HepG2 (cell line): ENCODE data around the gene EXOC6B. TPM values are rescaled to one million over a fixed set of nuclear protein-coding genes. Genes with fewer than 3 reads are reported as not detected.

Experiments
- ARNT ChIP-seq: fragments of 450-650 bp; IDR thresholded peaks from 2 replicates; pipeline ENCODE4 v1.6.1; 2017
- CBFB ChIP-seq: sonication (generic); formaldehyde crosslinking; IDR thresholded peaks from 2 replicates; pipeline ENCODE4 v1.4.0; 2020; ENCODE audit warnings: missing genetic modification reagents
- CEBPG ChIP-seq: IDR thresholded peaks from 2 replicates; pipeline ENCODE4 v1.6.1; 2016
- HDAC1 ChIP-seq: sonication (generic); formaldehyde crosslinking; IDR thresholded peaks from 2 replicates; pipeline ENCODE4 v1.5.1; 2020; ENCODE audit warnings: mild to moderate bottlenecking, missing genetic modification reagents
- HMGA1 ChIP-seq: sonication (generic); formaldehyde crosslinking; conservative IDR thresholded peaks from 2 replicates; pipeline ENCODE4 v1.4.0; 2020; ENCODE audit warnings: missing genetic modification reagents
- KLF16 ChIP-seq, 2 experiments: sonication (generic) in 1 of 2; formaldehyde crosslinking in 1 of 2; IDR thresholded peaks; 2 replicates each; pipeline versions ENCODE4 v1.6.1 to v1.8.0; 2016 to 2023; ENCODE audit warnings: missing genetic modification reagents in 2 of 2, missing compliant biosample characterization in 1 of 2
- MBD4 ChIP-seq: IDR thresholded peaks from 2 replicates; pipeline ENCODE4 v1.6.1; 2012; ENCODE audit warnings: low read length, inconsistent platforms, borderline replicate concordance
- MIXL1 ChIP-seq: IDR thresholded peaks from 2 replicates; pipeline ENCODE4 v1.6.1; 2016
- NAIF1 ChIP-seq: sonication (generic); formaldehyde crosslinking; IDR thresholded peaks from 2 replicates; pipeline ENCODE4 v1.5.0; 2020; ENCODE audit warnings: mild to moderate bottlenecking, missing genetic modification reagents, borderline replicate concordance
- SIX4 ChIP-seq: sonication (generic); formaldehyde crosslinking; IDR thresholded peaks from 2 replicates; pipeline ENCODE4 v1.4.0; 2020; ENCODE audit warnings: missing genetic modification reagents
- SP5 ChIP-seq: IDR thresholded peaks from 2 replicates; pipeline ENCODE4 v1.6.1; 2016; ENCODE audit warnings: low read depth, borderline replicate concordance
- TBX3 ChIP-seq: fragments of 450-650 bp; IDR thresholded peaks from 2 replicates; pipeline ENCODE4 v1.6.1; 2017; ENCODE audit warnings: antibody characterized with exemption, mild to moderate bottlenecking, inconsistent platforms, borderline replicate concordance
- TCF7 ChIP-seq: sonication (generic); IDR thresholded peaks from 2 replicates; pipeline ENCODE4 v1.6.1; 2016; ENCODE audit warnings: antibody characterized with exemption, low read depth
- YEATS4 ChIP-seq: sonication (generic); formaldehyde crosslinking; IDR thresholded peaks from 2 replicates; pipeline ENCODE4 v1.4.0; 2020; ENCODE audit warnings: missing genetic modification reagents, borderline replicate concordance
- ZFP36 ChIP-seq: fragments of 150-350 bp; IDR thresholded peaks from 2 replicates; pipeline ENCODE4 v1.6.1; 2018; ENCODE audit warnings: borderline replicate concordance, low read length, low read depth; ENCODE audit not compliant: partially characterized antibody
- ZFP36L1 ChIP-seq: sonication (generic); formaldehyde crosslinking; IDR thresholded peaks from 2 replicates; pipeline ENCODE4 v1.8.0; 2022; ENCODE audit warnings: mild to moderate bottlenecking, missing genetic modification reagents, moderate library complexity
- ZFP90 ChIP-seq: sonication (generic); formaldehyde crosslinking; IDR thresholded peaks from 2 replicates; pipeline ENCODE4 v1.8.0; 2022; ENCODE audit warnings: missing genetic modification reagents, mild to moderate bottlenecking, inconsistent platforms, borderline replicate concordance
- ZNF234 ChIP-seq: sonication (generic); formaldehyde crosslinking; conservative IDR thresholded peaks from 2 replicates; pipeline ENCODE4 v1.5.1; 2020; ENCODE audit warnings: mild to moderate bottlenecking, missing genetic modification reagents
- ZNF296 ChIP-seq: sonication (generic); formaldehyde crosslinking; conservative IDR thresholded peaks from 2 replicates; pipeline ENCODE4 v1.5.0; 2020; ENCODE audit warnings: mild to moderate bottlenecking, missing genetic modification reagents
- ZNF549 ChIP-seq: sonication (generic); formaldehyde crosslinking; IDR thresholded peaks from 2 replicates; pipeline ENCODE4 v1.5.0; 2020; ENCODE audit warnings: missing genetic modification reagents
- ZNF557 ChIP-seq: sonication (generic); formaldehyde crosslinking; IDR thresholded peaks from 2 replicates; pipeline ENCODE4 v1.4.0; 2020; ENCODE audit warnings: missing genetic modification reagents
- ZNF629 ChIP-seq: sonication (generic); formaldehyde crosslinking; conservative IDR thresholded peaks from 2 replicates; pipeline ENCODE4 v1.5.0; 2020; ENCODE audit warnings: missing genetic modification reagents
- ZNF724P ChIP-seq: sonication (generic); formaldehyde crosslinking; IDR thresholded peaks from 2 replicates; pipeline ENCODE4 v1.8.0; 2022; ENCODE audit warnings: missing genetic modification reagents, borderline replicate concordance
- ZNF775 ChIP-seq: sonication (generic); formaldehyde crosslinking; IDR thresholded peaks from 2 replicates; pipeline ENCODE4 v1.4.0; 2020; ENCODE audit warnings: missing genetic modification reagents, mild to moderate bottlenecking, moderate library complexity, borderline replicate concordance
- polyA plus RNA-seq, 8 experiments: library from polyadenylated mRNA; depleted of rRNA in 3 of 8; stranded (reverse) in 7 of 8; unstranded in 1 of 8; fragments of >200 nt; fragmentation: Illumina TruSeq in 4 of 8; extraction: Trizol in 4 of 8; gene quantifications; 2 replicates each; pipeline versions ENCODE4 v1.2.1 to v1.2.3, GENCODE V29; 2011 to 2016; ENCODE audit warnings: low read depth in 4 of 8, missing spikeins in 1 of 8, mixed read lengths in 1 of 8; ENCODE audit not compliant: insufficient read depth in 1 of 8
- total RNA-seq, 5 experiments: library from RNA; depleted of rRNA; stranded (reverse); fragments of >200 nt; fragmentation: Illumina TruSeq; extraction: Trizol; gene quantifications; 2 replicates each; pipeline ENCODE4 v1.2.3, GENCODE V29; 2016; ENCODE audit warnings: low read depth in 1 of 5
- TF ChIP-seq, protein P1 (sequence below): sonication (generic); formaldehyde crosslinking; IDR thresholded peaks from 2 replicates; pipeline ENCODE4 v1.5.1; 2020; ENCODE audit warnings: mild to moderate bottlenecking, missing genetic modification reagents
- TF ChIP-seq, protein P2 (sequence below): sonication (generic); formaldehyde crosslinking; IDR thresholded peaks from 2 replicates; pipeline ENCODE4 v1.5.0; 2020; ENCODE audit warnings: missing genetic modification reagents
- TF ChIP-seq, protein P3 (sequence below): sonication (generic); formaldehyde crosslinking; IDR thresholded peaks from 2 replicates; pipeline ENCODE4 v1.8.1; 2022; ENCODE audit warnings: mild to moderate bottlenecking, missing genetic modification reagents

EXOC6B gene
- total and polyA plus RNA-seq, 2 of the 13 experiments (the other 11 are each of a cell fraction or from before 2014, with no cell fraction given) = 9.1 to 15.9 TPM

DNA sequence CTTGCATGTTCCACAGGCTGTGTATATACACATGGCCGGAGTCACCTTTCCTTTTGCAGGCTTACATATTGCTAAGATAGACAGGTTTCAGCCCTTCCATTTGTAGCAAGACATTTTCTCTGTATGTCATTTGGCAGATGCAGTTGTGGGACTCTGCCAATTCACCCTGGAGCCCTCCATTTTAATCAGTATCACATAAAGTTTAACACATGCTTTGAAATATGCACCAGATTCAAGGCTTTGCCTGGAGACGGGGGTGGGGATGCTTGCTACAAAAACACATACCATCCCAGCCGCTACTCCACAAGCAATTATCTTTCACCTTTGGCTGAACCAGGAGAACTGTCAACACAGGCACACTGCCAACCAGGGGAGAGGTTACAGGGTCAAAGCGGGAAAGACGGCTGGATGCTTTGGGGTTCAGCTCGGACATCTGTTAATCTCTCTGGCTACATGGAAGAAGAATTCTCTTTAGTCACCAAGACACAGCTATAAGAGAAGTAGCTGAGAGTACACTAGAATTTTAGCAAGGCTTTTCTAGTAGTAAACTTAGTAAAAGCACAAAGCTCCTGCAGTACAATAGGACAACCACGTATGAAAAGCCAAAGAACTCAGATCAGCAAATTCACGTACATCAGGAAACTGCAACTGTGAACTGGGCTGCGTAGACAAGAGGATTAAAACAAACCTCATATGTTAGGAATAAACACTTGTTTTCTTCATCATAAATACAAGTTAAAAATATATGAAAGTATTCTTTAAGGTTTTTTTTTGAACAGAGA is 130.9 kb downstream of the EXOC6B start (continued):
- TF ChIP-seq ZNF629 (CRISPR knock-in tag) (no peak), KLF16 (CRISPR knock-in tag; IDR thresholded peaks at IDR 0.05) (peak in 1 of 2 experiments; percentile 65; a peak in 1 of 4 replicates), YEATS4 (CRISPR knock-in tag) (0 out of 2 replicates have a peak, but pooled peaks have one; percentile 36), ZNF234 (CRISPR knock-in tag) (no peak), SP5 (CRISPR knock-in tag) (peak; percentile 73; the same call in 1 of the 2 replicates), SIX4 (peak; percentile 61; the same call in 1 of the 2 replicates), ZFP36 (no peak), NAIF1 (CRISPR knock-in tag) (no peak), ZNF557 (CRISPR knock-in tag) (no peak), HDAC1 (CRISPR knock-in tag) (peak; percentile 88), TCF7 (peak; percentile 47), ARNT (no peak), HMGA1 (CRISPR knock-in tag) (no peak), MBD4 (no peak), ZFP36L1 (CRISPR knock-in tag) (0 out of 2 replicates have a peak, but pooled peaks have one; percentile 48), ZNF775 (CRISPR knock-in tag) (no peak), CEBPG (peak; percentile 46; the same call in 1 of the 2 replicates), TBX3 (peak; percentile 62; the same call in 1 of the 2 replicates), ZFP90 (peak; percentile 84; the same call in 1 of the 2 replicates), ZNF549 (CRISPR knock-in tag) (no peak), MIXL1 (CRISPR knock-in tag) (peak; percentile 98), ZNF296 (CRISPR knock-in tag) (no peak), ZNF724P (no peak), CBFB (CRISPR knock-in tag) (peak; percentile 53; the same call in 1 of the 2 replicates)
- TF ChIP-seq, protein P1, sequence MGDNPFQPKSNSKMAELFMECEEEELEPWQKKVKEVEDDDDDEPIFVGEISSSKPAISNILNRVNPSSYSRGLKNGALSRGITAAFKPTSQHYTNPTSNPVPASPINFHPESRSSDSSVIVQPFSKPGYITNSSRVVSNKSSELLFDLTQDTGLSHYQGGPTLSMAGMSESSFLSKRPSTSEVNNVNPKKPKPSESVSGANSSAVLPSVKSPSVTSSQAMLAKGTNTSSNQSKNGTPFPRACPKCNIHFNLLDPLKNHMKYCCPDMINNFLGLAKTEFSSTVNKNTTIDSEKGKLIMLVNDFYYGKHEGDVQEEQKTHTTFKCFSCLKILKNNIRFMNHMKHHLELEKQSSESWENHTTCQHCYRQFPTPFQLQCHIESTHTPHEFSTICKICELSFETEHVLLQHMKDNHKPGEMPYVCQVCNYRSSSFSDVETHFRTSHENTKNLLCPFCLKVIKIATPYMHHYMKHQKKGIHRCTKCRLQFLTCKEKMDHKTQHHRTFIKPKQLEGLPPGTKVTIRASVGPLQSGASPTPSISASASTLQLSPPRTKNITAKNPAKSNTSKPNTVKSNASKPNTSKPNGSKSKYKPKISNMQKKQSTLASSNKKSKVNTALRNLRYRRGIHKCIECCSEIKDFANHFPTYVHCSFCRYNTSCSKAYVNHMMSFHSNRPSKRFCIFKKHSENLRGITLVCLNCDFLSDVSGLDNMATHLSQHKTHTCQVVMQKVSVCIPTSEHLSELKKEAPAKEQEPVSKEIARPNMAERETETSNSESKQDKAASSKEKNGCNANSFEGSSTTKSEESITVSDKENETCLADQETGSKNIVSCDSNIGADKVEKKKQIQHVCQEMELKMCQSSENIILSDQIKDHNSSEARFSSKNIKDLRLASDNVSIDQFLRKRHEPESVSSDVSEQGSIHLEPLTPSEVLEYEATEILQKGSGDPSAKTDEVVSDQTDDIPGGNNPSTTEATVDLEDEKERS (CRISPR knock-in tag) = 0 out of 2 replicates have a peak, but pooled peaks have one; percentile 53
- TF ChIP-seq, protein P2, sequence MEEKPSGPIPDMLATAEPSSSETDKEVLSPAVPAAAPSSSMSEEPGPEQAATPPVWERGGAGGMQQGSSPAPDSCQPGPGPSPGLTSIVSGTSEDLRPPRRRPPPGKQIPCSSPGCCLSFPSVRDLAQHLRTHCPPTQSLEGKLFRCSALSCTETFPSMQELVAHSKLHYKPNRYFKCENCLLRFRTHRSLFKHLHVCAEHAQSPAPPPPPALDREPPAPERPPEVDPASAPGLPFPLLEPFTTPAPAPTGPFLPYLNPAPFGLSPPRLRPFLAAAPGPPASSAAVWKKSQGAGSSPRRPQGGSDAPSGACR (CRISPR knock-in tag) = 0 out of 2 replicates have a peak, but pooled peaks have one; percentile 29
- TF ChIP-seq, protein P3, sequence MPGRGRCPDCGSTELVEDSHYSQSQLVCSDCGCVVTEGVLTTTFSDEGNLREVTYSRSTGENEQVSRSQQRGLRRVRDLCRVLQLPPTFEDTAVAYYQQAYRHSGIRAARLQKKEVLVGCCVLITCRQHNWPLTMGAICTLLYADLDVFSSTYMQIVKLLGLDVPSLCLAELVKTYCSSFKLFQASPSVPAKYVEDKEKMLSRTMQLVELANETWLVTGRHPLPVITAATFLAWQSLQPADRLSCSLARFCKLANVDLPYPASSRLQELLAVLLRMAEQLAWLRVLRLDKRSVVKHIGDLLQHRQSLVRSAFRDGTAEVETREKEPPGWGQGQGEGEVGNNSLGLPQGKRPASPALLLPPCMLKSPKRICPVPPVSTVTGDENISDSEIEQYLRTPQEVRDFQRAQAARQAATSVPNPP = peak; percentile 69; the same call in 1 of the 2 replicates
